Kasumi-1 (cell line): ENCODE data around the gene USP28.

Experiments
- DNase-seq, 2 experiments: peaks; one replicate each; lab custom pipeline; 2025; lab: John Stamatoyannopoulos, UW

USP28 gene

DNA sequence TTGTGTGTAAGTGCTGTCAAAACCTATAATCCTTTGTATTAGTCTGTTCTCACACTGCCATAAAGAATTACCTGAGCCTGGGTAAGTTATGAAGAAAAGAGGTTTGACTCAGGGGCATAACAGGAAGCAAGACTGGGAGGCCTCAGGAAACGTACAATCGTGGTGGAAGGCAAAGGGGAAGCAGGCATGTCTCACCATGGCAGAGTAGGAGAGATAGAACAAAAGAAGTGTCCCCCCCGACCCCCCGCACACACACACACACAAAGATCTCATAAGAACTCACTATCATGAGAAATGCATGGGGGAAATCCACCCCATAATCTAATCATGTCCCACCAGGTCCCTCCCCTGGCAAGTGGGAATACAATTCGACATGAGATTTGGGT is 2.3 kb upstream of the USP28 start:
- DNase-seq: peak; percentile 63 to 69

DNA sequence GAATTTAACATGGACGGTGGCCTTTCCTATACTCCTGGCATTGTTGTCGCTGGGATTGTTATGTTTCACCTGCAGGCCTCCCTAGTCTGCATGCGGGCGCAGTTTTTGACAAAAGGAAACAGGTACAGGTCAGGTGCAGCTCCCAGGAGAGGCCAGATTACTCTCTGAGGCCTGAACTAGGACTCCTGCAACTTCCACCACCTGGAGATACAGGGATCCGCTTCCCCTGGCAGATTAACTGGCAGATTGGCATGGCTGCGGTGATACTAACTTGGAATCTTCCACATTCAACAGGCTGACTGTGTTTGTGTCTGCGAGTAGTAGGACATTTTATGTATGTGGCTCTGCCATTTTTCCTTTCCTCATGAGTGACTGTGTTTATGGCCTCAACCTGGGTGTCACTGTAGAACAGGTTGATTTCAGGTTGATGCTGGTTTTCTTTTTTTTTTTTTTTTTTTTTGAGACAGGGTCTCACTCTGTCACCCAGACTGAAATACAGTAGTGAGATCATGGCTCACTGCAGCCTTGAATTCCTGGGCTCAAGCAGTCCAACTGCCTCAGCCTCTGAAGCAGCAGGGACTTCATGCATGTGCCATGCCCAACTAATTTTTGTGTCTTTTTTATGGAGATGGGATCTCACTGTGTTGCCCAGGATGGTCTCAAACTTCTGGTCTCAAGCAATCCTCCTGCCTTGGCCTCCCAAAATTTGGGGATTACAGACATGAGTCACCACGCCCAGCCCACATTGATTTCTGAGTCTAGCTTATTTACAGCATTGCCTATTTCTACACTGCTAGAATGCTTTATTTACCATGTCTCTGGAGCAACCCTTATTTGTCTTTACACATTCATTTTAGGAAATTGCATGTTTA is 1.7 kb upstream of the USP28 start:
- DNase-seq: no peak

DNA sequence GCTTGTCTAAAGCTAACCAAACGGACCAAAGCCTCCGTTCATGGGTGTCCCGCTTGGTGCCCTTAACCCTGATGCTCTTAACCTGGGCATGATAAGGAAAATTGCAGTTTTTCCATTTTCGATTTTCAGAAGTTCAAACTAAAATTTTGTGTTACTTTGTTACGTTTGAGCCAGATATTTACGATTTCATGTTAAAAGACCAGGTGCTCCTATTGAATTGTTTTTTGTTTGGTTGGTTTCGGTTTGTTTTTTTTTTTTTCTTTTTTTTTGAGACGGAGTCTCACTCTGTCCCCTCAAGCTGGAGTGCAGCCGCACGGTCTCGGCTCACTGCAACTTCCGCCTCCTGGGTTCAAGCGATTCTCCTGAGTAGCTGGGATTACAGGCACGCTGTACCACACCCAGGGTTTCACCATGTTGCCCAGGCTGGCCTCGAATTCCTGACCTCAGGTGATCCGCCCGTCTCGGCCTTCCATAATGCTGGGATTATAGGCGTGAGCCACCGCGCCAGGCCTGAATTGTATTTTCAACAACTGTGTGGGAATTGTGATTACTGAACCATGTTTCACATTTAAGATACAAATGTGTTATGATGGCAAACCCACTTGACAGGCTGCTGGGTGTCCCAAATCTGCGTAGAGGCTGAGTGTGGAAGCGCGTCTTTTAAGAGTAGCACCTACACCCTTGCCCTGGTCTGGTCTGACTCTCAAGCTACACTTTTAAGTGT is 864 bp upstream of the USP28 start:
- peak in 1 of 2 experiments; percentile 27 for DNase-seq

DNA sequence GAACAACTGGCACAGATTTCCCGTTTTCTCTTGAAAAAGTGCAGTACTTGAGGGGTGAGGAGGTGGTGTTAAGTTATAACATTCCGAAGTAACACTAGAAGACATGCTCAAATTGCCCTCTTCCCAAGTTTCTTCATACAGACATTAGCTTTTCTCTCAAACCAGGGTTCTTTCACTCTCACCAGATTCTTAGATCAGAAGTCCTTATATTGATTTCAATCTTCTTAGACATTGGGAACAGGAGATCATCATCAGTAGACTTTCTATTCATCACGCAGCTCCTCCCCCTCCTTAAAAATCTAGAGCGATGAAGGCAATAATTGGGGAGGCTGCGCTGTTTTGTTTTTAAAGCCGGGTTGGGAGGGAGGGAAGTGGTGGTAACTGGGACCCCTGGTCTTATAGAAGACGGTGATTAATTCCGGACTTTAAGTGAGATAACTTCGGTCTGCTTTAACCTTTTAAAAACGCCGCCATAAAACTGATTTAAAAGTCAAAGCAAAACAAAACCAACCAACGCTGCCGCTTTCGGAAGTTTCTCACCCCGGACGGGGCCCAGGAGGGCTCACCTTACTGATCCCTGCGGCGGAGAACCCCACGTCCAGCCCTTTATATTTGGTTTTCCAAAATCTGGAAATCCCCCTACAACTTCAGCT is 665 bp downstream of the USP28 start:
- peak; percentile 13 to 27 for DNase-seq

DNA sequence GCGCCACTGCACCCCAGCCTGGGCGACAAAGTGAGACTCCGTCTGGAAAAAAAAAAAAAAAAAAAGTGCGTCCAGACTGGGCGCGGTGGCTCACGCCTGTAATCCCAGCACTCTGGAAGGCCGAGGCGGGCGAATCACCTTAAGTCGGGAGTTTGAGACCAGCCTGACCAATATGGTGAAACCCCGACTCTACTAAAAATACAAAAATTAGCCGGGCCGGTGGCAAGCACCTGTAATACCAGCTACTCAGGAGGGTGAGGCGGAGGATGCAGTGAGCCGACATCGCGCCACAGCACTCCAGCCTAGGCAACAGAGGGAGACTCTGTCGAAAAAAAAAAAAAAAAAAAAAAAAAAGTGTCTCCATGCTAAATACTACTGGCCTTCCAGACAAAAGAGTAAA is 1.3 kb downstream of the USP28 start:
- DNase-seq: no peak

DNA sequence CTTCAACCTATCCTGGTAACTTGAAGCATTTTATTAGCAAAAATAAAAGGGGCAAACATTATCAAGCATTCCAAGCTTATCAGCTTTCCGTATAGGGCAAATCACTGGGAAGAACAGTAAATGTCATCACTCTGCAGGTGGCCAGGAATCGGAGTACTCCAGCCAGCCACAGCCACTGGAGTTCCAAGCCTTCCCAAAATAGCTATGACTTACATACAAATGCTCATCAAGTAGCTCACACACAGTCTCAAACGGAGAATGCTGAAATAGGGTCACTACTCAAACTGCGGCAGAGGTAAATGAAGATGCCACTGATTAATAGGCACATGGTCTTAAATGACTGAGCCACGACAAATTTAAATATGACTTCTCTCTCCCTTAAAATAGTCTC is 2.1 kb downstream of the USP28 start:
- no peak for DNase-seq

DNA sequence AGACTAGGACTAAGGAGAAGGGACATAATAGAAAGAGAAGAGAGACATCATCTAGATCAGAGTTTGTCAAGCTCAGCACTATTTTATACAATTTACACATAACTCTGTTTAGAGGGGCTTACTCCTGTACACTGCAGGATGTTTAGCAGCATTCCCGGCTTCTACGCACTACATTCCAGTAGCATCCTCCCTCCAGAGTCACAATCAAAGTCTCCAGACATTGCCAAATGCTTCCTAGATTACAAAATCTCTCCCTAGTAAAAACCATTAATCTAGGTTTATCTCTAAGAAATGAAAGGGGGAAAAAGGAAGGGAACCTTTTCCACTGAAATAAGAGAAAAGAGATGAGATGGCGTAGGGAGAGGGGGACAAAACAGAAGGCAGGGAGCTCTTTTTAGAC is 4.0 kb downstream of the USP28 start:
- no peak for DNase-seq

DNA sequence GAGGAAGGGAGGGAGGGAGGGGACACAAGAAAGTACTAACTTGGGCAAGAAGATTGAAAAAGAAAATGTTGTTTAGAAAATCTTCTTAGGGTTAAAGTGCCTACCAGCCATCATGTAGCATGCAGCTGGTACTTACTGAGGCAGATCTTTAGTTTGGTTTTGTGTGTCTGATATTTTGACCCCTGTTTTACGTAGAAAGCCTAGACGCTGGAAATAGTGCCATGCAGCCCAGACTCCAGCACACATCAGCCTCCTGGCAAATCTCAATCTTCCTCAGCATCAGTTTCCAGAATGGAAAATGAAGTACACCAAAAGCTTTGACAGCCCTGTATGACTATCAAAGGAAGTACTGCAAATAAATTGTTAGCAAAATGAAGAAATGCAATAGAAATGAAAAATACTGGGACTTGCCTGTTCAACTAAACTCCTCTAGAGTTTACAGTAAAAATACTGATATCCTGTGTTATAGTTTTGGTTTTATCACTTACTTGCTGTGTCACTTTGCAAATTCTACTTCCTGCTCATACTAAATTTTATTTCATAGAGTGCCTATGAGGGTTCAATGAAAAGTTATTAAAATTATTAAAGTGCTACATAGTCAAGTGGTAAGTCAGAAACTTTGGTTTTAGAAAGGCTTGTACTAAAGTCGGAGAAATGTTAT is 7.4 kb downstream of the USP28 start:
- DNase-seq: no peak

DNA sequence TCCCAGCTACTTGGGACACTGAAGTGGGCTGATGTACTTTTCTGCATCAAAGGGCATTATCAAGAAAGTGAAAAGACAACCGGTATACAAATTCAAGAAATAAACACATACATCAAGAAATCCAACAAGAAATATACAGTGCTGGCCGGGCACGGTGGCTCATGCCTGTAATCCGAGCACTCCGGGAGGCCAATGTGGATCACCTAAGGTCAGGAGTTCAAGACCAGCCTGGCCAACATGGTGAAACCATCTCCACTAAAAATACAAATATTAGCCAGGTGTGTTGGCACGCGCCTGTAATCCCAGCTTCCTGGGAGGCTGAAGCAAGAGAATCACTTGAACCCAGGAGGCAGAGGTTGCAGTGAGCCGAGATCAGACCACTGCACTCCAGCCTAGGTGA is 9.5 kb downstream of the USP28 start:
- no peak for DNase-seq

DNA sequence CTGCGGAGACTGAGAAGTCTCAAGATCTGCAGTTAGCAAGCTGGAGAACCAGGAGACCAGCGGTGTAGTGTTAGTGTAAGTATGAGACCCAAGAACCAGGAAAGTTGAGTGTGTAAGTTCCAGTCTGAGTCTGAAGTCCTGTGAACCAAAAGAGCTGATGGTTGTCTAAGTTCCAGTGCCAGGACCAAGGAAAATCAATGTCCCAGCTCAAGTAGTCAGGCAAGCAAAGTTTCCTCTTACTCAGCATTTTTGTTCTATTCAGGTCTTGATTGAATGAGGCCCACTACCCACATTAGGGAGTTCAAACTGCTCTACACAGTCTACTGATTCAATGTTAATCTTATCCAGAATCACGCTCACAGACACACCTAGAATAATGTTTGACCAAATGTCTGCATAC is 11.0 kb downstream of the USP28 start:
- no peak for DNase-seq

DNA sequence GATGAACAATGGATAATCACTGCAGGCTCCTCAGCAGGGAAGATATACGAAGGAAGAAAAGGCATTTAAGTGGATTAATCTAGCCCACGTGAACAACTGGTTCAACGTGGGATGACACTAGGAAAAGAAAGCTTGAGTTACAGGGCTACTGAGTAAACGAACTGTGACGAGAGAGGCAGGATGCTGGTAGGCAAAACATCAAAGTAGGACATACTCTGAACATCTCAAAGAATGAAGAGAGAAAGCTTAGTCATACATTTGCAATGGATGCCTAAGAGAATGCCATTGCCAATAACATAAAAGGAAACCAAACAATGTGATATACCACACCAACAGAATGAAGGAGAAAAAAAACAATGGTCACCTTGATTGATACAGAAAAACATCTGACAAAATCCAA is 12.9 kb downstream of the USP28 start:
- no peak for DNase-seq

DNA sequence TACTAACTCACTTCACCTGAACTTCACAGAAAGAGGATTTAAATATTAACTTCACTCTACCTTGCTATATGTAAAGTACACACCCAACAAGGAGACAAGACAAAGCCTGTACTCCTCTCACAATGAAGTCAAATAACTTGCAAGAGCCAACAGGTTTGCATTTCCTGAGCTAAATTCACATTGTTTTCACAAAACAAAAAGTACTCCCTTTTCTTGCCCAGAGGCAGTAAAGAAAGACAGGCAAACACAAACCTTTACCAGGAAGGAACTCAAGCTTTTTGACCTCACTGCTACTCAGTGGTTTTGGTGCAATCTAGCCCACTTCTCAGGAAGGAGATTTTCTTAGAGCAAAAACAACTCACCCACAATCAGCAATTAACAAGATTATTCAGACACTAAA is 15.7 kb downstream of the USP28 start:
- peak in 1 of 2 experiments; percentile 12 for DNase-seq

DNA sequence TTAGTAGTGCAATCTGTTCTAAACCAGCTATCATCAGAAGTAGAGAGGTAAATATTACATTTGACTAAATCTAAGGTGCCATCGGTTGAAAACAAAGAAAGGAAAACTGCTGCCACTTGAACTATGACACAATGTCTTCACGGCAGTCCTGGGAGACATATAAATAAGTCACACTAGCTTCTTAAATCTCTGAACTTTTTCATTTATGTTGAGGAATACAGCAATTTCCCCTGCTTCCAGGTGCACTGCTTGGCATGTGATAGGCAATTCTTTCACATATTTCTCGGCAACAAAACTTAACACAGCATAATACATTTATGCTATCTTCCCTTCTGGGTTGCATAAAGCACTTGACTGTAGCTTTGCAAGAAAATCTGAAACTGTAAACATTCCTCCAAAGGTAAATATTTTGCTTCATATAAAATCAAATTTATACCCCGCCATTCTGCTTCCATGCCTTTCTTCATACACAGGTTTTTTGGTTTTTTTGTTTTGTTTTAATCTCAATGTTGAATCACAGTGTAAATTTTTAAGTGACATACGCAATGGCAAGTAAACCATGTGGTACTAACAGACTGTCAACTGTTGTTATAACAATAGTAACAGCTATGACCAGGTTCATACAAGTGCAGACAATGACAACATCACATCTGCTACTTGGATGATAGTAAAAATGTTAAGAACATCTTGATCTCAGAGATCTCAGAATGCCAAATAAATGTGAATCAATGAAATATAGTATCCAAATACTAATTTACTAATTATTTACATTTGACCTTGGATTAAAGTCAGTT is 18.2 kb downstream of the USP28 start:
- no peak for DNase-seq

DNA sequence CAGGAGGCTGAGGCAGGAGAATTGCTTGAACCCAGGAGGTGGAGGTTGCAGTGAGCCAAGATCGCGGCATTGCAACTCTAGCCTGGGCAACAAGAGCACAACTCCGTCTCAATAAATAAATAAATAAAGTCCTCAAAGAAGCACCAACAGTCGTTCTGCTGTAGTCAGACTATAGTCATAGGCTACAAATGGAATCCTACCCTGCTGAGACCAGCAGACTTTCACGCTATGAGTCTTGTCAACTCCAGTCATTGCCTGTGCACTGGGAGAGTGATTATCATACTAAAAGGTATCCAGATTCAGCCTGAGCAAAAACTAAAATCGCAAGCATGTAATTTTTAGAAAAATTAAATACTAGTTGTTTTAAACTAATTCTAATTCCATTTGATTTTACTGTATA is 19.6 kb downstream of the USP28 start:
- DNase-seq: no peak

DNA sequence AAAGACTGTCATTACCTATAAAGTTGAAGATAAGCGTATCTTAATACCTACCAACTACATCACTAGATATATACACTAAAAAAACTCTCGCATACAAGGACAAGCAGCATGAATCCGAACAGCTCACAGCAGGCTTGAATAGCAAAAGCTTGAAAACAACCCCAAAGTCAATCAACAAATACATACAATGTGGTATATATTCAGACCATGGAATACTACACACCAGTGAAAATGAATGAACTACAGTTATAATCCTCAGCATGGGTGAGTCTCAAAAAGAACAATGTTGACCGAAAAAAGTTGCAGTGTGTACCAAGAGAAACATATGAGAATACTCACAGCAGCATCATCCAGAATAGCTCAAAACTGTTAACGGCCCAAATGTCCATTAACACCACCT is 25.2 kb downstream of the USP28 start:
- DNase-seq: no peak

DNA sequence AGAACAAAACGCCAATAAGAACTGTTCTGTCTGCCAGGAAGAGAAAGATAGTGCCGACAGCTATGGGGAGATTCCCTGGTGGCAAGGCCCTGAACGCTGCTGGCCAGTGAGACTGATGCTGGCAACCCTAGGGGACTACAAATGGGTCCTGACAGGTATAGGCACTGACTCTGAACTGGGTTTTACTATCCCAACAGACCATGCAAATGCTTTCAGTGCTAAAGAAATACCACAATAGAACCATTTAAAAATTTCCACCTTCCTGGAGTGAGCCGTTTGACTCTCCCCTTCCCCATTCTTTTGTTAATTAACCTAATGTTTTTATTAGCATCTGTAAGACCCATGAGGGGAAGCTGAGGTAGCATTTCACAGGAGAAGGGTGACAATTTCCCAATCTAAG is 25.7 kb downstream of the USP28 start:
- no peak for DNase-seq

DNA sequence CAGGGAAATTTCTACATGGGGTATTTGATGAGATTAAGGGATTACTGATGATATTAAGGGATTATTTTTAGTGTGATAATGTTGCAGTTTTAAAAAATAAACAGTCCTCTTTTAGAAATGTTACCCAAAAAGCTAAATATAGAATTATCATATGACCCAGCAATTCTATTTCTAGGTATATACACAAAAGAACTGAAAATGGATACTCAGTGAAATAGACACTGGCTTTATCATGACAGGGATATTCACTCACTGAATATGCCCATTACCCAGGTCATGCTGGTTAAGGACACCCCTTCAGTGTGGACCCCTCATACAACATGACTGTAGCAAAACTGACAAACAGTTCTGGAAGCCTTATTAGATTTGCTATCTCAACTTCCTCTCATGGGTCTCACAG is 27.8 kb downstream of the USP28 start:
- no peak for DNase-seq

DNA sequence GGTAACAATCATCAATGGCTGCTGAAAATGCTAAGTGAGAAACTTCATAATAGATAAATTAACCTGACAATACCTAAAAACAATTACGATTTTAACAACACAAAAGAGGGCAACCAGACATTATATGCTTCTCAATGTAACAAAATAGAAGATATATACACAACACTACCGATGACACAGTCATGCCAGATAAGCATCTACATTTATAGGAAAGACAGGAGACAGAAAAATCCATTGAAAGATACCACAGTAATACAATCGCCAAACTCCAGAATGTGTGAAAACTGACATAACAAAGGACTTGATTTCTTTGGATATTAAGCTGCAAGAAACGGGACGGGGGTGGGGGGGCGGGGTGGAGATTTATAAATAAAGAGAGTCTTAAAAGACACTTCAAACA is 28.3 kb downstream of the USP28 start:
- DNase-seq: no peak

DNA sequence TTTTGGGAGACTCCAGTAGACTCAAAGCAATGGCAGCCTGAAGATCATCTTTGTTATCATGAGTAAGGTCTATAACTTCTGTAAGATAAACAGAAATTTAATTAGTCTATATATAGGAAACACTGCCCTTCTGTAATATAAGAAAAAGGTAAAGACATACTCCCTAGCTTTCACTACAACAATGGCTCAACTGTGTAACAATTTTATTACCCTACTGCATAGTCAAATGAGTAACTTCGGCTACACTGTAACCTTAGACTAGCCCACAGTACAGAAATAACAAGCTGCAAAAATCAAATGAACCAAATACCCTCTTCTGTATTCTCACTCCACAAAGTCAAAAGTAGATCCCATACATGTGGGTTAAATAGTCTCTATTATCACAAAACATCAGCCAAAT is 33.7 kb downstream of the USP28 start:
- DNase-seq: no peak

DNA sequence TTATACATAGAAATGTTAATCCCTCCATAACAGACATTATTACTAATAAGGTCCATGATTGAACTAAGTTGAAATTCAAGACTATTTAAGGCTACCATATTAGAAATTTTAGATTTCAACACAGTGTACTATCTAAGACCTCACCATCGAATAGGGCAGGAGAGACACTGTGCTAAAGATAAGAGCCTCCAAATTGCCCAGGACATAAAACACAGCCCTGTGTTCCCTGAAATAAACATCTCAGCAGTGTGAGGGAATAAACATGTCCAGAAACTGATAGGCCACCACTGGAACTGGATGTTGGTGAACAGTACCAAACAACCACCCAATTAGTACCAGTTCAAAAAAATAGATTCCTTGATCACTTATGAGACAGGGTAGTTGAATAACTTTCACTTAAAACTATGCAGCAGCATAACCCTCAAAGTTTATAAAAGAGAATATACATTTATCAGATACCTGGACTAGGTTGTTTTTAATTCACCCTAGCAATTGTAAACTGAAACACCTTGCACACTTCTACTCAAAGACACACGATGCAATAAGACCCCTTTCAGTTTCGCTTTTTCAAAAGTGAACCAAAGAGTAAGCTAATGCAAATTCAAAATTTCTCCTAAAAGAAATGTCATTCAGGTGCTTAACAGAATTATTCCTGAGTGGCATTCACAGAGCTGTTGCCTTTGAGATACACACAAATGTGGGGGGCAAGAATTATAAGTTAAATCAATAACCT is 34.3 kb downstream of the USP28 start:
- no peak for DNase-seq

DNA sequence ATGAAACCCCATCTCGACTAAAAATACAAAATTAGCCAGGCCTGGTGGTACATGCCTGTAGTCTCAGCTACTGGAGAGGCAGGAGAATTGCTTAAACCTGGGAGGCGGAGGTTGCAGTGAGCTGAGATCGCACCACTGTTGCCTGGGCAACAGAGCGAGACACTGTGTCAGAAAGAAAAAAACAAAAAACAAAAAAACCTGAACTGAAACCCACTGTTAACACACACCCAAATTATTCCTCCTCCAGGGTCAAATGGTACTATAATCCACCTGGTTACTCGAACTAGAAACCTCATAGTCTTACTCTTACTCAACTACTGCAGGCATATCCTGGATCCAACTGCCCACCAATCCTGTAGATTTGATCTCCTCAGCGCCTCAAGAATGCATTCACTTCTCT is 35.5 kb downstream of the USP28 start:
- no peak for DNase-seq
